HG03354 (cell line): ENCODE data around the gene NCBP2.

Experiments
- ATAC-seq: cut with Tn5 transposase; IDR thresholded peaks from one replicate; pipeline ENCODE4 v1.9.1; 2021; ENCODE audit warnings: mild to moderate bottlenecking; ENCODE audit not compliant: unreplicated experiment, poor library complexity, severe bottlenecking

The NCBP2 gene

DNA sequence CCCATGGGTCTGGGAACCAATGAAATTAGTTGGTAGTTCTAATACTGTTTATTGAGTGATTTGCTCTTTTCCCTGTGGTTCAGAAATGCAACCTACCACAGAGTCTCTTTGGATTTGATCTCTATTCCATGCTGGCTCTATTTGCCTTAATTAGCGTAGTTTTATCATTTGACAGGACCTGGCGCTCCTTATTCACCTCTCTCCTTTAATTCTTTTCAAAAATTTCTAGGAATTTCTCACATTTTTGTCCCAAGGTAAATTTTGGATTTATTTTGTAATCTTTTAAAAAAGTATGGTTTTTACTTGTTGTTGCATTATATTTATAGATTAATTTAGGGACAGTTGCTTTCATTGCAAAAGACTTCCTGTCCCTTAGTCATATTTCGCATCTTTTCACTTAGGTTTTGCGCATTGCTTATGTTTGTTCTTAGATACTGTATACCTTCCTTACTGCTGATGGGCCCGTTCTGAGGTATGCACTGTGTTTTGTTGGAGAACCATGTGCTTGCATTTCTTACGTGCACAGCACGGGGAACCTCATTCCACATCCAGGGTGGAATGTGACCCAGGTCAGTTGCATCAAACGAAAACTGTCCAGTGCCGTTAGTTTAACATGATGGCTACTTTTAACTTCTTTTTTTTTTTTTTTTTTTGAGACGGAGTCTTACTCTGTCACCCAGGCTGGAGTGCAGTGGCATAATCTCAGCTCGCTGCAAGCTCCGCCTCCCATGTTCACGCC lies 47.6 kb downstream of the NCBP2 start:
- ATAC-seq = no peak

DNA sequence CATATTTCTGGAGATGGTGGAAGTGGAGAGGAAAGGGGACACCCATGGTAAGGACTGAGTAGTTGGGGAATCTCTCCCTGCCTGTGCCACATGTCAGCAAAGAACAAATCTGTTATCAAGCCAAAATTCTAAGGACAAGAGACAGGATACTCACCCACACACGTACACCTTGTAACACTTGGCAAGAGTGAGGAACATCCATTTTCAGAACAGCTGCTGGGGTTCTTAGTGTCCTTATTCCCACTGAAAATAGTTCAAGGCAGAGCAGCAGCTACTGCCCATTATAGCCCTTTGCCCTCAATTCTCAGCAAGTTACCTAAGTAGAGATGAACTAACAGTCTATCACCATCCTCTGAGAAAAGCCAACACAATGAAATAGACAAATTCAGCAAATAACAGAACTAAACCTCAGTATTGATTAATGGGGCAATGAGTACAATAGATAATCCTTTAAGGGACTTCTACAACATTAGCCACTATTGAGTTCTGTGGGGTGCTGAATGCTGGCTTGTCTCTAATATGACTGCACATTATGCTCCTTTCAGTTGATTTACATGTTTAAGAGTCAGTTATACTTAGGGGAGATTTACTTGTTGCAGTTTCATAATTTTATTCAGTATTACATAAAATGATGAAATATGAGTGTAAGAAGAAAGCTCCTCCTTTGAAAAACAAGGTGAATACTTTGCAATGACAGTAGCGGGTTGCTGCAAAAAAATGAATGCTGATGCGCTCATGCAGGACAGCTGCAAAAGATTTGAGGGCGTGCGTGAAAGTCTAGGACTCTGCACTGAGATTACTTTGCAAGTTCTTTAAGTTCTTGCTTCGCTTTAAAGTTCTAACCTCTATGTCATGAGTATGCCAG lies 52.3 kb downstream of the NCBP2 start:
- ATAC-seq = no peak

DNA sequence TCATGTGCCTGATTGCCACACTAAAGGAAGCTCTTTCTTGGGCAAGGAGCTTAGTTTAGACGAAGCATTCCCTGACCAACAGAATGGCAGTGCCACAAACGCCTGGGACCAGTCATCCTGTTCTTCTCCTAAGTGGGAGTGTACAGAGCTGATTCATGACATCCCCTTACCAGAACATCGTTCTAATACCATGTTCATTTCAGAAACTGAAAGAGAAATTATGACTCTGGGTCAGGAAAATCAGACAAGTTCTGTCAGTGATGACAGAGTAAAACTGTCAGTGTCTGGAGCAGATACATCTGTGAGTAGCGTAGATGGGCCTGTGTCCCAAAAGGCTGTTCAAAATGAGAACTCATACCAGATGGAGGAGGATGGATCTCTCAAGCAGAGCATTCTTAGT lies 56.2 kb downstream of the NCBP2 start:
- ATAC-seq = no peak
